ENCODE data around the gene PTPRG. TPM values are rescaled to one million over a fixed set of nuclear protein-coding genes. Genes with fewer than 3 reads are reported as not detected.

Gene PTPRG
- total RNA-seq, 2 experiments from 2014 or later, result 0.13 to 0.15 TPM

- Mint-ChIP-seq H3K9me3 (no peaks in the 10 kb centered on the region), H3K36me3 (ENCODE audit: low read depth) (no peaks in the 10 kb centered on the region), H3K27me3 (no peaks in the 10 kb centered on the region), H3K4me1 (no peaks in the 10 kb centered on the region), H3K4me3 (no peak overlapping the region), H3K27ac (no peak overlapping the region)
- DNase-seq, result no peak
- POLR2A ChIA-PET, result no interaction called here
- CTCF ChIA-PET, result no interaction called here
Observed at GRCh38 chr3:61868499-61868898, 307.1 kb downstream of the PTPRG start.

- POLR2A ChIA-PET, result no interaction called here
- no peaks in the 10 kb centered on the region for H3K27me3 Mint-ChIP-seq
- no peak for DNase-seq
- CTCF ChIA-PET, result no interaction called here
- H3K9me3 Mint-ChIP-seq, result no peaks in the 10 kb centered on the region
- H3K4me1 Mint-ChIP-seq, result no peaks in the 10 kb centered on the region
- no peak overlapping the region for H3K27ac Mint-ChIP-seq
- no peak overlapping the region for H3K4me3 Mint-ChIP-seq
- H3K36me3 Mint-ChIP-seq (ENCODE audit: low read depth), result no peaks in the 10 kb centered on the region
Observed at GRCh38 chr3:61869371-61869770, 308.0 kb downstream of the PTPRG start.

DNA sequence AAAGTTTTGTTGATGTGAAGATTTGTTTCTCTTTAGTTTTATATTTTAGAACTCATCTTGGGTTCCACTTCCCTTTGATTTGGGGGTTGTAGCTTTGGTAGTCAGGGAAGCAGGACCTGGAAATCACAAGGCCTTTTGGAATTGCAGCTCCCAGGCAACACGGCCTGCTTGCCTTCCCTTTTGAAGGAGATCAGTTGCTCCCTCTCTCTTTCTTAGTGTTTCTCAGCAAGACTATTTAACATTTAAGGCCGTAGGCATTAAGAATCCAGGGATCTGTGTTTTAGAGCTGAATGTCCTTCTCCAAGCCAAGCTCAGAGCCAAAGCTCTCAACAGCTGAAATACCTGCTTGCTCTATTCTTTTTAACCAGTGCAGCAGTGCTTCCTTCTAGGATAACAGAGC lies 310.3 kb downstream of the PTPRG start:
- DNase-seq, result no peak
- no peaks in the 10 kb centered on the region for H3K36me3 Mint-ChIP-seq (ENCODE audit: low read depth)
- POLR2A ChIA-PET, result no interaction called here
- no peaks in the 10 kb centered on the region for H3K27me3 Mint-ChIP-seq
- no peaks in the 10 kb centered on the region for H3K9me3 Mint-ChIP-seq
- no peaks in the 10 kb centered on the region for H3K4me1 Mint-ChIP-seq
- no peak overlapping the region for H3K4me3 Mint-ChIP-seq
- CTCF ChIA-PET, result no interaction called here
- no peak overlapping the region for H3K27ac Mint-ChIP-seq

DNA sequence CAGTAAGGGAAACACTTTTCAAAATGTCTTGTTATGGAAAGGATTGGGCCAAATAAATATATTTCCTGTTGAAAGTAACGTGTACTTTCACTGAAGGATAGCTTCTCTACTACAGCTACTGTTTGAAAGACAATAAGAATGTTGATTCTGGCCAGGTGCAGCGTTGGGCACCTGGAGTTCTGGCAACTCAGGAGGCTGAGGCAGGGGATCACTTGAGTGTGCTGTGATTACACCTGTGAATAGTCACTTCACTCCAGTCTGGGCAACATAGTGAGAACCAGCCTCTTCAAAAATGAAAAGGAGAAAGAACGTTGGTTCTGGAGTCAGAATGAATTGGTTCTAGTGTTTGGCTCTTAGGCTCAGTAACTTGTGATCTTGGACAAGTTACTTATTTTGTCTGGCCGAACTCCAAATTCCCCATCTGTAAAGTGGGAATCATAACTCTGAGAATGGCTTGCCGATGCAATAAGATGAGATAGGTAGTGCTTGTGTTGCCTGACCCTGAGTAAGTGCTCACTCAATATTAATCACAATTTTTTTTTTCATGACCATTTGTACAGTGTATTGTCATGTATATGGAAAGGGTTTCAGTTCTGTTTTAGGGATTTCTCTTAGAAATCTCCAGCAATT lies 310.8 kb downstream of the PTPRG start:
- Mint-ChIP-seq H3K36me3 (ENCODE audit: low read depth) (no peaks in the 10 kb centered on the region), H3K27me3 (no peaks in the 10 kb centered on the region), H3K9me3 (no peaks in the 10 kb centered on the region), H3K4me3 (no peak overlapping the region), H3K4me1 (no peaks in the 10 kb centered on the region), H3K27ac (no peak overlapping the region)
- POLR2A ChIA-PET, result no interaction called here
- no peak for DNase-seq
- CTCF ChIA-PET, result no interaction called here

GRCh38 chr3:61875046-61875844 lies 313.9 kb downstream of the PTPRG start:
- no peak for DNase-seq
- no peaks in the 10 kb centered on the region for H3K4me1 Mint-ChIP-seq
- H3K27ac Mint-ChIP-seq, result no peak overlapping the region
- CTCF ChIA-PET, result no interaction called here
- no peaks in the 10 kb centered on the region for H3K36me3 Mint-ChIP-seq (ENCODE audit: low read depth)
- POLR2A ChIA-PET, result no interaction called here
- no peaks in the 10 kb centered on the region for H3K9me3 Mint-ChIP-seq
- H3K27me3 Mint-ChIP-seq, result no peaks in the 10 kb centered on the region
- no peak overlapping the region for H3K4me3 Mint-ChIP-seq

- Mint-ChIP-seq H3K36me3 (ENCODE audit: low read depth) (no peaks in the 10 kb centered on the region), H3K4me3 (no peak overlapping the region), H3K4me1 (no peaks in the 10 kb centered on the region), H3K9me3 (no peaks in the 10 kb centered on the region), H3K27me3 (no peaks in the 10 kb centered on the region), H3K27ac (no peak overlapping the region)
- ChIA-PET POLR2A (no interaction called here), CTCF (no interaction called here)
- no peak for DNase-seq
Observed at GRCh38 chr3:61875976-61876671, 314.8 kb downstream of the PTPRG start.

- Mint-ChIP-seq H3K4me3 (no peak overlapping the region), H3K36me3 (ENCODE audit: low read depth) (no peaks in the 10 kb centered on the region), H3K27ac (no peak overlapping the region), H3K4me1 (no peaks in the 10 kb centered on the region), H3K9me3 (no peaks in the 10 kb centered on the region), H3K27me3 (no peaks in the 10 kb centered on the region)
- ChIA-PET CTCF (no interaction called here), POLR2A (no interaction called here)
- no peak for DNase-seq
Observed at GRCh38 chr3:61876797-61877196, 315.4 kb downstream of the PTPRG start.

- no peaks in the 10 kb centered on the region for H3K27me3 Mint-ChIP-seq
- H3K4me1 Mint-ChIP-seq, result no peaks in the 10 kb centered on the region
- no peak overlapping the region for H3K27ac Mint-ChIP-seq
- DNase-seq, result no peak
- no peaks in the 10 kb centered on the region for H3K36me3 Mint-ChIP-seq (ENCODE audit: low read depth)
- POLR2A ChIA-PET, result no interaction called here
- H3K4me3 Mint-ChIP-seq, result no peak overlapping the region
- H3K9me3 Mint-ChIP-seq, result no peaks in the 10 kb centered on the region
- CTCF ChIA-PET, result no interaction called here
Observed at GRCh38 chr3:61877359-61878138, 316.2 kb downstream of the PTPRG start.

GRCh38 chr3:61882253-61882652 lies 320.9 kb downstream of the PTPRG start:
- DNase-seq, result no peak
- H3K36me3 Mint-ChIP-seq (ENCODE audit: low read depth), result no peaks in the 10 kb centered on the region
- no peaks in the 10 kb centered on the region for H3K9me3 Mint-ChIP-seq
- POLR2A ChIA-PET, result no interaction called here
- CTCF ChIA-PET, result interaction anchor here (0.5 kb wide), 1 partner anchor 41 kb away, joined by 5 read pairs; no protein-coding TSS in a partner anchor
- no peak overlapping the region for H3K4me3 Mint-ChIP-seq
- no peaks in the 10 kb centered on the region for H3K27me3 Mint-ChIP-seq
- no peak overlapping the region for H3K27ac Mint-ChIP-seq
- H3K4me1 Mint-ChIP-seq, result no peaks in the 10 kb centered on the region

GRCh38 chr3:61884794-61885193 lies 323.4 kb downstream of the PTPRG start:
- Mint-ChIP-seq H3K27ac (no peak overlapping the region), H3K27me3 (no peaks in the 10 kb centered on the region), H3K36me3 (ENCODE audit: low read depth) (no peaks in the 10 kb centered on the region), H3K4me3 (no peak overlapping the region), H3K4me1 (no peaks in the 10 kb centered on the region), H3K9me3 (no peaks in the 10 kb centered on the region)
- POLR2A ChIA-PET, result no interaction called here
- DNase-seq, result no peak
- CTCF ChIA-PET, result no interaction called here

DNA sequence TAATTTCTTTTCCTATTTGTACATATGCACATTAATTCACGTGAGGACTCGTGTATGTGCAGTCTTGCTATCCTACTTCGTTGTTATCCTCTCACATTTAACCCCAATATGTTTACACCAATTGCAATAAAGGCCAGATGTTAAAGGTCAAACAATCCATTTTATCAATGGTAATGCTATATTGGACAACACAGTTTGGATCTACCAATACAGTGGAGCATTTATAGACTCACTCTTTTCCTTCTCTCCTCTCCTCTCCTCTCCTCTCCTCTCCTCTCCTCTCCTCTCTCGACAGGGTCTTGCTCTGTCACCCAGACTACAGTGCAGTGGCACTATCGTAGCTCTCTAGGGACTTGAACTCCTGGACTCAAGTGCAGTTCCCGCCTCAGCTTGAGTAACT lies 324.0 kb downstream of the PTPRG start:
- Mint-ChIP-seq H3K4me1 (no peaks in the 10 kb centered on the region), H3K9me3 (no peaks in the 10 kb centered on the region), H3K27me3 (no peaks in the 10 kb centered on the region), H3K36me3 (ENCODE audit: low read depth) (no peaks in the 10 kb centered on the region), H3K4me3 (no peak overlapping the region), H3K27ac (no peak overlapping the region)
- CTCF ChIA-PET, result no interaction called here
- no peak for DNase-seq
- POLR2A ChIA-PET, result no interaction called here

GRCh38 chr3:61887206-61887605 lies 325.8 kb downstream of the PTPRG start:
- no peaks in the 10 kb centered on the region for H3K36me3 Mint-ChIP-seq (ENCODE audit: low read depth)
- ChIA-PET CTCF (no interaction called here), POLR2A (no interaction called here)
- H3K4me1 Mint-ChIP-seq, result no peaks in the 10 kb centered on the region
- H3K27me3 Mint-ChIP-seq, result no peaks in the 10 kb centered on the region
- no peaks in the 10 kb centered on the region for H3K9me3 Mint-ChIP-seq
- no peak for DNase-seq
- H3K27ac Mint-ChIP-seq, result no peak overlapping the region
- no peak overlapping the region for H3K4me3 Mint-ChIP-seq

DNA sequence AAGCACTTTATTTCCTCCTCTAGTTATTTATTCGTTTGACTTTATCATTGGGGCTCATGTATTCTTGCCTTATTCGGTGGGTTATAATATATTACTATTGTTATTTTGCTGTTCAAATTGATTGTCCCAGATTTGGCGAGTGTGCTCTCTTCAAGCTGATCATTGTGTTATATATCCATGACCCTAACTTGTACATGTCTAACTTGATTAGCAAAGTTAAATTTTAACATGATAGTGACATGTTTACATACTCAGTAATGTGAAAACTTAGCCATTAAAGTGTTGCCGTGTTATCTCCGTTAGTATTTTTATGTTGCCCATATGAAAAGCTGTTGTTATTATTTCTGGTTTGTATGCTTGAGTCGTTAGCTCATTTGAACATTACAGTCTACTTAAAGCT lies 327.9 kb downstream of the PTPRG start:
- Mint-ChIP-seq H3K36me3 (ENCODE audit: low read depth) (no peaks in the 10 kb centered on the region), H3K27me3 (no peaks in the 10 kb centered on the region), H3K9me3 (no peaks in the 10 kb centered on the region), H3K4me3 (no peak overlapping the region), H3K4me1 (no peaks in the 10 kb centered on the region), H3K27ac (no peak overlapping the region)
- ChIA-PET CTCF (no interaction called here), POLR2A (no interaction called here)
- DNase-seq, result no peak

All from activated CD4-positive, alpha-beta memory T cell treated with anti-CD3 and anti-CD28 coated beads, Interleukin-2, amount 10 ng/mL, durations not matched to agents 7 days and 5 days (primary cell).